Epithelial cell of proximal tubule (primary cell): ENCODE measurements around the gene CNPPD1. TPM values are rescaled to one million over a fixed set of nuclear protein-coding genes. Genes with fewer than 3 reads are reported as not detected.

Source experiments
- DNase-seq: peaks from one replicate; pipeline ENCODE4 v3.0.0-alpha.2; 2011; ENCODE audit warnings: low read depth
- H3K4me3 ChIP-seq: 2 replicates; pipeline ENCODE4 v1.5.1; 2011; ENCODE audit warnings: low read depth, mild to moderate bottlenecking, low read length
- CTCF ChIP-seq: conservative IDR thresholded peaks from 2 replicates; pipeline ENCODE4 v1.5.1; 2012; ENCODE audit warnings: low read depth, mild to moderate bottlenecking, low read length
- total RNA-seq: library from RNA; depleted of rRNA; stranded (reverse); fragments of >200 nt; gene quantifications from 2 replicates; pipeline ENCODE4 v1.2.3, GENCODE V29; 2015

CNPPD1 gene
- total RNA-seq, 1 donor from 2014 or later, result 51.0 TPM

GRCh38 chr2:219182331-219183150, 5.8 kb upstream of the CNPPD1 start:
- no peak for TF ChIP-seq CTCF
- no peak overlapping the region for H3K4me3 ChIP-seq
- no peak for DNase-seq

DNA sequence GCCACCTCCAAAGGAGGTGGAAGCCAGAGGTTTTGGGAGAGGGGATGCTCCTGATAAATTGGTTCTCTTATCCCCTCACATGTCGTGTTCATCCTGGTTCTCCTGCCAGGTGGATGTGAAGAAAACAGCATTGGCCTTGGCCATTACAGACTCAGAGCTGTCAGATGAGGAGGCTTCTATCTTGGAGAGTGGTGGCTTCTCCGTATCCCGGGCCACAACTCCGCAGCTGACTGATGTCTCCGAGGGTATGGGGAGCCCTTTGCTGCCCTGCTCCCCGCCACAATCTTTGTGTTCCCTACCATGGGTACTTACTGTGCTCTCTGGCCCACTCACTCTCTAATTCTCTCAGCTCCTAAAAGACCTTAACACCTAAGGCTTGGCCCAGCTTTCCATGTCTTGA, 4.8 kb upstream of the CNPPD1 start:
- no peak for DNase-seq
- no peak overlapping the region for H3K4me3 ChIP-seq
- TF ChIP-seq CTCF, result no peak

DNA sequence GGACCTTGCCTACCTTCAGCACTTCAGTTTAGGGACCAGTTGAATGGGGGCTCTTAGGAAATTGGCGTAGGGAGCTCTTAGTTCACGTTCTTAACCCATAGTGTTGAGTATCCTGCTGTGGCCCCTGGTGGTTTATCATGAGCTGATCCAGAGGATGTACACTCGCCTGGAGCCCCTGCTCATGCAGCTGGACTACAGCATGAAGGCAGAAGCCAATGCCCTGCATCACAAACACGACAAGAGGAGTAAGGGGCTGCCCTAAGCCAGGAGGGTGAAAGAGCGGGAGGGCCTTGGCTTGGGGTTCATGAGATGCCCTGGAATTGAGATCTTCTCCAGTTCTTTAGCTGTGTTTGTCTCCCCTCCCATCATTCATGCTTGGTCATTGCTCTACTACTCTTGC, 4.2 kb upstream of the CNPPD1 start:
- no peak for TF ChIP-seq CTCF
- no peak for DNase-seq
- H3K4me3 ChIP-seq, result no peak overlapping the region

GRCh38 chr2:219179601-219180465, 3.1 kb upstream of the CNPPD1 start:
- no peak overlapping the region for H3K4me3 ChIP-seq
- TF ChIP-seq CTCF, result no peak
- no peak for DNase-seq

GRCh38 chr2:219178377-219179175, 1.9 kb upstream of the CNPPD1 start:
- no peak for TF ChIP-seq CTCF
- DNase-seq, result no peak
- peak overlapping the region; percentile 92 for H3K4me3 ChIP-seq

GRCh38 chr2:219177552-219178376, 1.0 kb upstream of the CNPPD1 start, which contains the start of gene RETREG2:
Gene RETREG2, plus strand, starts transcription at chr2:219178275. Its CDS starts 78 bp downstream, at chr2:219178353.
- peak within 1 kb of the TSS; percentile 92 for H3K4me3 ChIP-seq
- DNase-seq, result no peak
- no peak for TF ChIP-seq CTCF
